Osteoblast (primary cell): Measurements from ENCODE around the gene C3orf20. TPM values are rescaled to one million over a fixed set of nuclear protein-coding genes. Genes with fewer than 3 reads are reported as not detected.

Experiments used
- DNase-seq: peaks from one replicate; pipeline ENCODE4 v3.0.0; 2011; ENCODE audit warnings: low spot score, mixed read lengths; ENCODE audit not compliant: insufficient read length; ENCODE audit errors: missing footprints
- H2AFZ ChIP-seq: 2 replicates; pipeline ENCODE4 v1.6.0; 2011; ENCODE audit warnings: mild to moderate bottlenecking, low read length
- H3K27ac ChIP-seq: 2 replicates; pipeline ENCODE4 v1.5.1; 2011; ENCODE audit warnings: mild to moderate bottlenecking, low read depth, low read length, moderate library complexity
- H3K27me3 ChIP-seq: 2 replicates; pipeline ENCODE4 v1.6.0; 2012; ENCODE audit warnings: mild to moderate bottlenecking, control low read depth, inconsistent platforms, low read length, moderate library complexity; ENCODE audit not compliant: insufficient read depth
- H3K36me3 ChIP-seq: 2 replicates; pipeline ENCODE4 v1.5.1; 2011; ENCODE audit warnings: mild to moderate bottlenecking, low read length, control low read depth, moderate library complexity; ENCODE audit not compliant: insufficient read depth
- H3K4me1 ChIP-seq: 2 replicates; pipeline ENCODE4 v1.5.1; 2011; ENCODE audit warnings: mild to moderate bottlenecking, low read length, control low read depth, moderate library complexity; ENCODE audit not compliant: insufficient read depth
- H3K4me2 ChIP-seq: 2 replicates; pipeline ENCODE4 v1.6.0; 2011; ENCODE audit warnings: mild to moderate bottlenecking, low read length; ENCODE audit not compliant: insufficient read depth
- H3K4me3 ChIP-seq: fragments of 200-600 bp; sonication (generic); 3 replicates; pipeline ENCODE4 v1.5.1; 2012; ENCODE audit warnings: mild to moderate bottlenecking, low read length, inconsistent platforms; ENCODE audit not compliant: insufficient read depth
- H3K79me2 ChIP-seq: 2 replicates; pipeline ENCODE4 v1.6.0; 2012; ENCODE audit warnings: mild to moderate bottlenecking, low read length, control low read depth, inconsistent platforms; ENCODE audit not compliant: insufficient read depth
- H3K9me3 ChIP-seq: 2 replicates; pipeline ENCODE4 v1.5.1; 2011; ENCODE audit warnings: low read depth, low read length, control low read depth
- H4K20me1 ChIP-seq: 2 replicates; pipeline ENCODE4 v1.6.0; 2012; ENCODE audit warnings: mild to moderate bottlenecking, low read length, control low read depth; ENCODE audit not compliant: insufficient read depth
- total RNA-seq: library from RNA; depleted of rRNA; stranded (reverse); fragments of >200 nt; gene quantifications from 2 replicates; pipeline ENCODE4 v1.2.3, GENCODE V29; 2012
- TF ChIP-seq, protein P1 (sequence below): IDR thresholded peaks from 2 replicates; pipeline ENCODE4 v1.5.1; 2011; ENCODE audit warnings: mild to moderate bottlenecking, low read depth, low read length, moderate library complexity; ENCODE audit errors: extremely low read depth

Gene C3orf20
- total RNA-seq, 1 donor: under 0.01 TPM

DNA sequence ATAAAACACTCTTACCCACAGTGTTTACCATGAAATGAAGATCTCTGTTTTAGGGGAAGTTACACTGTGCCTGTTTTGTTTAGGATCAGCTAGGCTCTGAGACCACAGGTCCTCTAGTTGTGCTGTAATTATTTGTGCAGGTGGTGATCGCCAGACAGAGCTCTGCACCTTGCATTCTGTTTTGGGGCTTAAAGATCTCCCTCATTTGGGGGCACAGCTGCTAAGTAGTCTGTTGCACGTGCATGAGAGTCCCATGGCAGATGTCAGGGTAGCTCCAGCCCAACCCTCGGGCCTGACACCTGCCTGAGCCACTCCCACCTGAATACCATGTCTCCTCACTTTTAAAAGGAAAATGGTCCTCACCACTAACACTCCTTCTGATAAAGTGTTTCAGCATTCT is 12.4 kb downstream of the C3orf20 start:
- no peaks in the 10 kb centered on the region for H3K27me3 ChIP-seq
- H3K27ac ChIP-seq: no peak overlapping the region
- H2AFZ ChIP-seq: no peak overlapping the region
- H3K4me3 ChIP-seq: no peak overlapping the region
- no peaks in the 10 kb centered on the region for H3K36me3 ChIP-seq
- no peaks in the 10 kb centered on the region for H4K20me1 ChIP-seq
- DNase-seq: no peak
- TF ChIP-seq, protein P1, sequence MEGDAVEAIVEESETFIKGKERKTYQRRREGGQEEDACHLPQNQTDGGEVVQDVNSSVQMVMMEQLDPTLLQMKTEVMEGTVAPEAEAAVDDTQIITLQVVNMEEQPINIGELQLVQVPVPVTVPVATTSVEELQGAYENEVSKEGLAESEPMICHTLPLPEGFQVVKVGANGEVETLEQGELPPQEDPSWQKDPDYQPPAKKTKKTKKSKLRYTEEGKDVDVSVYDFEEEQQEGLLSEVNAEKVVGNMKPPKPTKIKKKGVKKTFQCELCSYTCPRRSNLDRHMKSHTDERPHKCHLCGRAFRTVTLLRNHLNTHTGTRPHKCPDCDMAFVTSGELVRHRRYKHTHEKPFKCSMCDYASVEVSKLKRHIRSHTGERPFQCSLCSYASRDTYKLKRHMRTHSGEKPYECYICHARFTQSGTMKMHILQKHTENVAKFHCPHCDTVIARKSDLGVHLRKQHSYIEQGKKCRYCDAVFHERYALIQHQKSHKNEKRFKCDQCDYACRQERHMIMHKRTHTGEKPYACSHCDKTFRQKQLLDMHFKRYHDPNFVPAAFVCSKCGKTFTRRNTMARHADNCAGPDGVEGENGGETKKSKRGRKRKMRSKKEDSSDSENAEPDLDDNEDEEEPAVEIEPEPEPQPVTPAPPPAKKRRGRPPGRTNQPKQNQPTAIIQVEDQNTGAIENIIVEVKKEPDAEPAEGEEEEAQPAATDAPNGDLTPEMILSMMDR: no peak
- no peaks in the 10 kb centered on the region for H3K4me1 ChIP-seq
- H3K79me2 ChIP-seq: no peaks in the 10 kb centered on the region
- H3K4me2 ChIP-seq: no peak overlapping the region
- no peaks in the 10 kb centered on the region for H3K9me3 ChIP-seq

DNA sequence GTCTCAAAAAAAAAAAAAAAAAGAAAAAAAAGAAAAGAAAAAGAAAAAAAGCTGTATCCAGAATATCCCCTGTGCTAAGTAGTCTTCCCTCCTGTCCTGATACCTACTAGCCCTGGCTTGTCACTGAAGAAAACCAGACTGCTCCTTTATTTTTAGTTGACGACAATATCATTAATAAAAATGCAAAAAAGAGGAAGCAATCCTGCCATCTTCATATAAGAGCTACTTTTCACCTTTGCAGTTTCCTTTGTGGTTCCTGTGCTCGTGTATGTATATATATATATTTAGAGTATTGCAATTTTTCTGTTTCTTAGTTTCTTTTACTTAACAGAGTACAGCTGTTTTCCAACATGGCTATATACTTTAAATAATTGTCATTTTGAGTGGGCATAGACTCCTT is 13.6 kb downstream of the C3orf20 start:
- Histone ChIP-seq H3K4me1 (no peaks in the 10 kb centered on the region), H3K4me2 (no peak overlapping the region), H4K20me1 (no peaks in the 10 kb centered on the region), H3K4me3 (no peak overlapping the region), H3K9me3 (no peaks in the 10 kb centered on the region), H3K27ac (no peak overlapping the region), H2AFZ (no peak overlapping the region), H3K36me3 (no peaks in the 10 kb centered on the region), H3K27me3 (no peaks in the 10 kb centered on the region), H3K79me2 (no peaks in the 10 kb centered on the region)
- DNase-seq: no peak
- TF ChIP-seq, protein P1: no peak

DNA sequence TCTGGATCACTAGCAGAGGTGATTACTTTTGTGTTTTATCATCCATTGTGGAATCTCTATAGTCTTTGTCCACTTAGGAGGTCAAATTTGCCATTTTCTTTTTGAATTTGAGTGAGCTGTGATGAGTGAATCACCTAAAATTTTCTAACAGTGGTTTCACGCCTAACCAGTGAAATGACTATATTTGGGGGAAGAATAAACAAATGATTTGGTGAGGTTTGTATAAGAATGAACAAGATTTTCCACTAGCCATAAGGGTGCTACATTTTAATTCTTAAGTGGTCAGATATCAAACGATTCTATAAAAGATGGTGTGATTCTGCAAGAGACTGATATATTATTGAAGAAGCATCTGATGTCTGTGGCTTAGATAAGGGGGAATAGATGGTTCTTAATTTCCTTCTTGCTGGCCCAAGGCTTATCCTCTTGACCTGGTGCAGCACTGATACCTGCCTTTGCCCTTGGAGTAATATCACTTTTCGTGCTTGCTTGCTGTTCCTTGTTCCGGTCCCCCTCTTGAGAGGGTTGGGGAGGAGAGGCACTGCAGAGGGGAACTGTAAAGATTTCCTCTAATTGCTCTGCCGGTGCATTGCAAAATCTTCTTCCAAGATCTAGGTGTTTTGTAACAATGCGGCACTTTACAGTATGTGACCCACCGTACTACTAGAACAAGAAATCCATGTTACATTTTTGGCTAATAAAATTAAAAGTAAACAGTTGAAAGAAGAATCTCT is 14.5 kb downstream of the C3orf20 start:
- no peak overlapping the region for H3K4me2 ChIP-seq
- H3K4me3 ChIP-seq: no peak overlapping the region
- no peaks in the 10 kb centered on the region for H3K4me1 ChIP-seq
- no peaks in the 10 kb centered on the region for H3K36me3 ChIP-seq
- no peaks in the 10 kb centered on the region for H3K27me3 ChIP-seq
- no peak overlapping the region for H2AFZ ChIP-seq
- no peaks in the 10 kb centered on the region for H3K9me3 ChIP-seq
- TF ChIP-seq, protein P1: no peak
- H4K20me1 ChIP-seq: no peaks in the 10 kb centered on the region
- H3K27ac ChIP-seq: no peak overlapping the region
- DNase-seq: no peak
- no peaks in the 10 kb centered on the region for H3K79me2 ChIP-seq

DNA sequence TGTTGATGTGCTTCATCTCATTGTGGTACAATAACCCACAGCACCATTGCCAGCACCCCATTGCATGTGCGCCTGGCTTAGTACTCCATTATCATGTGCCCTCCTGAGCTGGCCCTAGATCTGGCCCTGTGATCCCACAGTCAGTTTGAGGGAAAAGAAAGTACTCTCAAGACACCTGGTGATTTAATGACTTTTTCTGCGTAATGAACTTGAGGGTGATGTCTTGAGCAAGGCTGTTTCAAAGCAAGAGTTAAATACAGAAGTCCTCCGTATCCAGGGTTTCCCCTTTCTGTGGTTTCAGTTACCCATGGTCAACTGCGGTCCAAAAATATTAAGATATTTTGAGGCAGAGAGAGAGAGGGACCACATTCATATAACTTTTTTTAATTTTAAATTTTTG is 16.3 kb downstream of the C3orf20 start:
- Histone ChIP-seq H3K79me2 (no peaks in the 10 kb centered on the region), H2AFZ (no peak overlapping the region), H3K36me3 (no peaks in the 10 kb centered on the region), H3K4me2 (no peak overlapping the region), H3K4me3 (no peak overlapping the region), H3K27ac (no peak overlapping the region), H3K9me3 (no peaks in the 10 kb centered on the region), H3K27me3 (no peaks in the 10 kb centered on the region), H3K4me1 (no peaks in the 10 kb centered on the region), H4K20me1 (no peaks in the 10 kb centered on the region)
- DNase-seq: no peak
- TF ChIP-seq, protein P1: no peak
